ENCODE measurements around the gene PLA2G1B. TPM values are rescaled to one million over a fixed set of nuclear protein-coding genes. Genes with fewer than 3 reads are reported as not detected.

The PLA2G1B gene
- total and polyA plus RNA-seq, 10 donors: 0.29 to 1.9 (median 0.95) TPM; not detected in 4

GRCh38 chr12:120367233-120367923 lies 39.8 kb upstream of the PLA2G1B start:
- intact Hi-C loops (cut with DNase I; ENCODE audit: low total_unique reads): no loop called here
- Histone ChIP-seq H3K36me3 (no peaks in the 10 kb centered on the region), H3K27ac (no peak overlapping the region), H3K4me1 (peaks cover 0 to 23% (median 19%) of the 10 kb centered on the region in 6 donors), H3K27me3 (replicated peaks in 1 of 7) (peaks cover 0 to 99% (median 52%) of the 10 kb centered on the region in 7 donors), H3K9me3 (no peaks in the 10 kb centered on the region), H3K4me3 (peak overlapping the region in 1 of 8 donors; percentile 69)
- WGBS, 5 donors: 23 to 28% (median 25%) methylated on average over 10 of the region's 10 CpGs
- no peak for DNase-seq
- TF ChIP-seq CTCF (IDR thresholded peaks at IDR 0.05 in 8 of 11, conservative IDR thresholded peaks at IDR 0.05 in 3 of 11) (peak in 2 of 11 experiments; percentile 9 to 27), POLR2A (IDR thresholded peaks at IDR 0.05) (no peak), POLR2AphosphoS5 (IDR thresholded peaks at IDR 0.05) (no peak)

GRCh38 chr12:120366845-120367232 lies 39.3 kb upstream of the PLA2G1B start:
- Histone ChIP-seq H3K4me3 (no peak overlapping the region), H3K36me3 (no peaks in the 10 kb centered on the region), H3K27me3 (replicated peaks in 1 of 7) (peaks cover 0 to 99% (median 52%) of the 10 kb centered on the region in 7 donors), H3K4me1 (peaks cover 0 to 25% (median 20%) of the 10 kb centered on the region in 6 donors), H3K27ac (no peak overlapping the region), H3K9me3 (no peaks in the 10 kb centered on the region)
- no peak for DNase-seq
- intact Hi-C loops (cut with DNase I; ENCODE audit: low total_unique reads): no loop called here
- WGBS, 5 donors: 69 to 85% (median 82%) methylated on average over 7 of the region's 7 CpGs
- no peak for TF ChIP-seq POLR2AphosphoS5 (IDR thresholded peaks at IDR 0.05)
- TF ChIP-seq POLR2A (IDR thresholded peaks at IDR 0.05): no peak
- TF ChIP-seq CTCF (IDR thresholded peaks at IDR 0.05 in 8 of 11, conservative IDR thresholded peaks at IDR 0.05 in 3 of 11): no peak

GRCh38 chr12:120366341-120366705 lies 38.7 kb upstream of the PLA2G1B start:
- no peak overlapping the region for H3K27ac ChIP-seq
- 85 to 94% (median 88%) methylated on average over 7 of the region's 7 CpGs for WGBS, 5 donors
- no peak overlapping the region for H3K4me3 ChIP-seq
- H3K27me3 ChIP-seq (replicated peaks in 1 of 7): peaks cover 0 to 99% (median 53%) of the 10 kb centered on the region in 7 donors
- H3K36me3 ChIP-seq: no peaks in the 10 kb centered on the region
- no peak for DNase-seq
- intact Hi-C loops (cut with DNase I; ENCODE audit: low total_unique reads): no loop called here
- TF ChIP-seq POLR2A (IDR thresholded peaks at IDR 0.05) (no peak), POLR2AphosphoS5 (IDR thresholded peaks at IDR 0.05) (no peak), CTCF (IDR thresholded peaks at IDR 0.05 in 8 of 11, conservative IDR thresholded peaks at IDR 0.05 in 3 of 11) (no peak)
- peaks cover 3 to 30% (median 25%) of the 10 kb centered on the region in 6 donors for H3K4me1 ChIP-seq
- H3K9me3 ChIP-seq: no peaks in the 10 kb centered on the region

- TF ChIP-seq POLR2A (IDR thresholded peaks at IDR 0.05) (no peak), CTCF (IDR thresholded peaks at IDR 0.05 in 8 of 11, conservative IDR thresholded peaks at IDR 0.05 in 3 of 11) (no peak), POLR2AphosphoS5 (IDR thresholded peaks at IDR 0.05) (no peak)
- intact Hi-C loops (cut with DNase I; ENCODE audit: low total_unique reads): no loop called here
- 69 to 83% (median 76%) methylated on average over 13 of the region's 13 CpGs for WGBS, 5 donors
- H3K4me3 ChIP-seq: no peak overlapping the region
- no peak for DNase-seq
- H3K27ac ChIP-seq: no peak overlapping the region
- no peaks in the 10 kb centered on the region for H3K9me3 ChIP-seq
- peaks cover 3 to 32% (median 27%) of the 10 kb centered on the region in 6 donors for H3K4me1 ChIP-seq
- H3K27me3 ChIP-seq (replicated peaks in 1 of 7): peaks cover 0 to 99% (median 53%) of the 10 kb centered on the region in 7 donors
- H3K36me3 ChIP-seq: no peaks in the 10 kb centered on the region
These were observed 38.2 kb upstream of the PLA2G1B start for GRCh38 chr12:120365675-120366340.
